Measurements from ENCODE around the gene CACNG4.

Gene CACNG4

GRCh38 chr17:67078292-67078691, 113.8 kb downstream of the CACNG4 start:
- Histone ChIP-seq H3K4me3 (no peak overlapping the region), H3K27ac (no peak overlapping the region)

GRCh38 chr17:67079491-67079890, 115.0 kb downstream of the CACNG4 start:
- Histone ChIP-seq H3K4me3 (no peak overlapping the region), H3K27ac (no peak overlapping the region)

DNA sequence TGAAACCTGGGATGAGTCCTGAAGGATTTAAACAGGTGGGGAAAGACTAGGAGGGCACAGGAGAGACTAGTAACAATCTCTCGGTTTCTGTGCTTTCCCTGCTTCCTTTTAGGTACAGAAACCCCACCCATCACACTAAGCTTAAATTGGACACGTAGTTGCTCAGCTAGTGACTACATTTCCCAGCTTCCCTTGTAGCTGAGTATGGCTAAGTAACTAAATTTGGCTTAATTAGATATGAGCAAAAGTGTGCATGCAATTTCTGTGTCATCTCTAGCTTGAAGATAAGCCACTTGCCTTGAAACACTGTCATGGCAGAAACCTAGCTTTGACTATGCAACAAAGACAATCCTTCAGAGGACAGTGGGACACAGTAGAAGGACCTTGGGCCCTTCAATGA, 116.3 kb downstream of the CACNG4 start:
- H3K27ac ChIP-seq = no peak overlapping the region
- H3K4me3 ChIP-seq = no peak overlapping the region

DNA sequence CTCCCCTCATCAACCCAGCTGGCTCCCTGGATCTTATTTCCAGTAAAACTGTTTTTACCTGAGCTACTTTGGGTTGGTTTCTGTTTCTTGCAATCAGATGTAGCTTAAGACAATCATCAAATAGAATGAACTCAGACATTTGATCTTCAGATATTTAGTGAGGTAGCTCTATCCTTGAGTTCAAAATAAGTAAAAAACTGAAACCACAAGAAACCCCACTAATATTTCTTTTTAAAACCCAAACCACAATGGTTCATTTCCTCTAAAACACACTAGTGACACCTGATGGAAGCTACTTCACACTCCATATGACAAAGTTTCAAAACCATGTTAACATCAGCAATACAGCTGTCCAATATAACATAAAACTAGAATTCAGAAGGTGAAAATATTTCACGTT, 117.6 kb downstream of the CACNG4 start:
- Histone ChIP-seq H3K4me3 (no peak overlapping the region), H3K27ac (no peak overlapping the region)

Data from skin epidermis (tissue), 12 donors.